ENCODE data around the gene KCTD2. TPM values are rescaled to one million over a fixed set of nuclear protein-coding genes. Genes with fewer than 3 reads are reported as not detected.

Gene KCTD2
- total RNA-seq, 4 donors from 2014 or later: 25.3 to 37.7 (median 31.3) TPM

GRCh38 chr17:75033346-75034235, 13.4 kb upstream of the KCTD2 start:
- under 1% methylated on average over 31 of the region's 36 CpGs for WGBS

GRCh38 chr17:75034236-75034908, 12.7 kb upstream of the KCTD2 start:
- Histone ChIP-seq H3K36me3 (peaks cover 17% of the 10 kb centered on the region), H3K4me3 (peak overlapping the region; percentile 59), H3K9me3 (no peaks in the 10 kb centered on the region), H3K27me3 (no peaks in the 10 kb centered on the region), H3K27ac (peak overlapping the region; percentile 85), H3K4me1 (peaks cover 46% of the 10 kb centered on the region)
- peak; percentile 90 to 92 for DNase-seq (ENCODE audit: low spot score in 2 of 2)
- TF ChIP-seq EP300 (IDR thresholded peaks at IDR 0.05): no peak
- no peak for TF ChIP-seq POLR2A (IDR thresholded peaks at IDR 0.05)
- TF ChIP-seq CTCF (IDR thresholded peaks at IDR 0.05): no peak
- TF ChIP-seq POLR2AphosphoS5 (IDR thresholded peaks at IDR 0.05): peak in 1 of 3 donors; percentile 34
- 7% methylated on average over 14 of the region's 43 CpGs for WGBS

More at GRCh38 chr17:75033346-75034235, 13.4 kb upstream of the KCTD2 start:
- peak overlapping the region; percentile 85 for H3K27ac ChIP-seq
- H3K27me3 ChIP-seq: no peaks in the 10 kb centered on the region
- no peaks in the 10 kb centered on the region for H3K9me3 ChIP-seq
- no peak for TF ChIP-seq POLR2A (IDR thresholded peaks at IDR 0.05)
- TF ChIP-seq POLR2AphosphoS5 (IDR thresholded peaks at IDR 0.05): peak in 2 of 3 donors; percentile 84 to 85
- peak overlapping the region; percentile 59 for H3K4me3 ChIP-seq
- peaks cover 46% of the 10 kb centered on the region for H3K4me1 ChIP-seq
- peaks cover 9% of the 10 kb centered on the region for H3K36me3 ChIP-seq
- peak; percentile 95 to 96 for DNase-seq (ENCODE audit: low spot score in 2 of 2)

- 46% methylated on average over 27 of the region's 27 CpGs for WGBS
Observed at GRCh38 chr17:75036643-75037268, 10.3 kb upstream of the KCTD2 start.

GRCh38 chr17:75039238-75039637, 7.8 kb upstream of the KCTD2 start:
- H3K27ac ChIP-seq: no peak overlapping the region

More at GRCh38 chr17:75036643-75037268, 10.3 kb upstream of the KCTD2 start:
- Histone ChIP-seq H3K9me3 (no peaks in the 10 kb centered on the region), H3K27me3 (no peaks in the 10 kb centered on the region), H3K4me3 (peak overlapping the region; percentile 15), H3K36me3 (peaks cover 41% of the 10 kb centered on the region), H3K4me1 (peaks cover 46% of the 10 kb centered on the region), H3K27ac (peak overlapping the region; percentile 85)
- DNase-seq (ENCODE audit: low spot score in 2 of 2): peak; percentile 94
- TF ChIP-seq EP300 (IDR thresholded peaks at IDR 0.05): no peak
- TF ChIP-seq POLR2AphosphoS5 (IDR thresholded peaks at IDR 0.05): no peak
- TF ChIP-seq CTCF (IDR thresholded peaks at IDR 0.05): no peak
- TF ChIP-seq POLR2A (IDR thresholded peaks at IDR 0.05): no peak

More at GRCh38 chr17:75039238-75039637, 7.8 kb upstream of the KCTD2 start:
- Histone ChIP-seq H3K9me3 (no peaks in the 10 kb centered on the region), H3K36me3 (peaks cover 46% of the 10 kb centered on the region), H3K27me3 (no peaks in the 10 kb centered on the region), H3K4me1 (peaks cover 22% of the 10 kb centered on the region), H3K4me3 (no peak overlapping the region)
- WGBS: 85% methylated on average over 5 of the region's 5 CpGs
- DNase-seq (ENCODE audit: low spot score in 2 of 2): no peak
- TF ChIP-seq CTCF (IDR thresholded peaks at IDR 0.05) (no peak), POLR2A (IDR thresholded peaks at IDR 0.05) (no peak), EP300 (IDR thresholded peaks at IDR 0.05) (no peak), POLR2AphosphoS5 (IDR thresholded peaks at IDR 0.05) (no peak)

Measured in suprapubic skin (tissue), 4 donors.